GM12878 (cell line): ENCODE results near the gene SRD5A1. TPM values are rescaled to one million over a fixed set of nuclear protein-coding genes. Genes with fewer than 3 reads are reported as not detected.

ENCODE experiments used
- ATAC-seq: fragments of 200-7000 bp; cut with Tn5 transposase; 3 replicates; pipeline ENCODE4 v1.9.1; 2020; ENCODE audit warnings: mild to moderate bottlenecking, moderate library complexity
- BruUV-seq: library from RNA; stranded (reverse); fragments of 400-500 nt; replicated peaks from 2 replicates; lab custom pipeline; 2021; lab: Mats Ljungman, UMichigan
- CTCF ChIA-PET: fragments of 300-600 bp; sonication (Branson Sonifier 250); formaldehyde crosslinking; extraction: SDS; loops from one replicate; lab custom pipeline; 2021; ENCODE audit warnings: inconsistent platforms; lab: Yijun Ruan, JAX
- POLR2A ChIA-PET: fragments of 350-600 bp; formaldehyde crosslinking; extraction: SDS; loops from one replicate; lab custom pipeline; 2021; ENCODE audit warnings: inconsistent platforms; lab: Charles Lee
- RAD21 ChIA-PET: fragments of 300-600 bp; sonication (Branson Sonifier 250); formaldehyde crosslinking; loops from one replicate; lab custom pipeline; 2023; ENCODE audit warnings: antibody characterized with exemption; ENCODE audit not compliant: unreplicated experiment; lab: Charles Lee
- SMC1A ChIA-PET: fragments of 300-600 bp; sonication (Branson Sonifier 250); formaldehyde crosslinking; loops from one replicate; lab custom pipeline; 2023; ENCODE audit not compliant: unreplicated experiment, uncharacterized antibody; lab: Charles Lee
- DNase-seq: peaks from one replicate; pipeline ENCODE4 v3.0.0-alpha.2; 2011; ENCODE audit warnings: low read depth, low spot score
- FAIRE-seq: peaks from 3 replicates; lab custom pipeline; 2011; peaks lifted over from hg19 to GRCh38; lab: Jason Lieb, UNC
- H2AFZ ChIP-seq: 2 replicates; pipeline ENCODE4 v1.6.0; 2011; ENCODE audit warnings: low read depth, low read length, control low read depth; ENCODE audit not compliant: control insufficient read depth
- H3K27ac ChIP-seq: 2 replicates; pipeline ENCODE4 v1.5.1; 2011; ENCODE audit warnings: control low read depth; ENCODE audit not compliant: control insufficient read depth, insufficient read depth
- H3K27me3 ChIP-seq, 2 experiments: replicated peaks in 1 of 2; 2 replicates each; pipeline versions ENCODE4 v1.6.0 to v1.6.1; 2011; ENCODE audit warnings: low read length in 1 of 2; ENCODE audit not compliant: control insufficient read depth in 2 of 2, insufficient read depth in 2 of 2
- H3K36me3 ChIP-seq, 2 experiments: 2 replicates each; pipeline ENCODE4 v1.5.1; 2011; ENCODE audit warnings: low read length in 1 of 2; ENCODE audit not compliant: control insufficient read depth in 2 of 2, insufficient read depth in 2 of 2
- H3K4me1 ChIP-seq: 2 replicates; pipeline ENCODE4 v1.6.1; 2011; ENCODE audit warnings: mild to moderate bottlenecking, low read length, moderate library complexity, mixed read lengths; ENCODE audit not compliant: control insufficient read depth, insufficient read depth
- H3K4me2 ChIP-seq: 2 replicates; pipeline ENCODE4 v1.6.0; 2011; ENCODE audit warnings: control low read depth; ENCODE audit not compliant: control insufficient read depth, insufficient read depth
- H3K4me3 ChIP-seq: fragments of 200-600 bp; sonication (generic); 2 replicates; pipeline ENCODE4 v1.5.1; 2016
- H3K79me2 ChIP-seq: 2 replicates; pipeline ENCODE4 v1.6.0; 2011; ENCODE audit warnings: low read length; ENCODE audit not compliant: control insufficient read depth, insufficient read depth
- H3K9ac ChIP-seq: 2 replicates; pipeline ENCODE4 v1.8.0; 2011; ENCODE audit warnings: low read length, control low read depth, mixed read lengths; ENCODE audit not compliant: control insufficient read depth, insufficient read depth
- H3K9me3 ChIP-seq: replicated peaks from 3 replicates; pipeline ENCODE4 v1.5.1; 2011; ENCODE audit warnings: mild to moderate bottlenecking, low read length; ENCODE audit not compliant: control insufficient read depth, insufficient read depth
- H4K20me1 ChIP-seq: 2 replicates; pipeline ENCODE4 v1.6.0; 2011; ENCODE audit not compliant: control insufficient read depth, insufficient read depth
- EGR1 ChIP-seq, 2 experiments: IDR thresholded peaks; 1 replicate in 1 of 2; 2 replicates in 1 of 2; pipeline ENCODE4 v1.6.1; 2011 to 2012; ENCODE audit warnings: low read depth in 2 of 2, low read length in 2 of 2, borderline replicate concordance in 1 of 2, mild to moderate bottlenecking in 1 of 2, moderate library complexity in 1 of 2
- EP300 ChIP-seq, 2 experiments: fragments of 150-350 bp in 1 of 2; IDR thresholded peaks; 2 replicates each; pipeline ENCODE4 v1.6.1; 2011 to 2012; ENCODE audit warnings: low read depth in 2 of 2, low read length in 2 of 2, borderline replicate concordance in 1 of 2, improper control_type of control experiment in 1 of 2, inconsistent platforms in 1 of 2; ENCODE audit not compliant: control insufficient read depth in 1 of 2
- NR2C2 ChIP-seq: IDR thresholded peaks from 2 replicates; pipeline ENCODE4 v1.6.1; 2011; ENCODE audit warnings: borderline replicate concordance, low read depth; ENCODE audit not compliant: control insufficient read depth, insufficient read length
- POLR2AphosphoS5 ChIP-seq: IDR thresholded peaks from 2 replicates; pipeline ENCODE4 v1.6.1; 2011; ENCODE audit warnings: mild to moderate bottlenecking, low read length, inconsistent platforms
- RFX5 ChIP-seq: IDR thresholded peaks from 2 replicates; pipeline ENCODE4 v1.6.1; 2011; ENCODE audit warnings: low read depth, low read length, improper control_type of control experiment
- TCF7 ChIP-seq: IDR thresholded peaks from 2 replicates; pipeline ENCODE4 v1.6.1; 2014; ENCODE audit warnings: antibody characterized with exemption, borderline replicate concordance
- ZBED1 ChIP-seq: IDR thresholded peaks from 2 replicates; pipeline ENCODE4 v1.6.1; 2016; ENCODE audit warnings: borderline replicate concordance
- ZNF384 ChIP-seq: IDR thresholded peaks from 2 replicates; pipeline ENCODE4 v1.6.1; 2012; ENCODE audit warnings: low read depth, mild to moderate bottlenecking, low read length, improper control_type of control experiment, borderline replicate concordance
- WGBS: methylation state at CpG from one replicate; pipeline ENCODE4 v1.1.6; 2016; ENCODE audit warnings: low lambda C conversion rate; ENCODE audit not compliant: insufficient replicate concordance, insufficient coverage; ENCODE audit errors: missing lambda C conversion rate; 5-methylcytosine and 5-hydroxymethylcytosine counted together
- in situ Hi-C: fragments of 300-500 bp; cut with MboI; formaldehyde crosslinking; loops from 9 replicates; pipeline ENCODE4 v1.14.3; 2018; ENCODE audit warnings: mixed read lengths
- intact Hi-C: fragments of 100-400 bp; cut with micrococcal nuclease; formaldehyde crosslinking; loops from one replicate; pipeline ENCODE4 v1.14.2; 2022; ENCODE audit not compliant: unreplicated experiment
- polyA plus RNA-seq, 11 experiments: library from polyadenylated mRNA; depleted of rRNA in 4 of 11; unstranded in 6 of 11; stranded (reverse) in 5 of 11; fragments of >200 nt; fragmentation: Nextera tagmentation in 4 of 11; fragmentation: Illumina TruSeq in 1 of 11; extraction: Ambion mirVana in 4 of 11; extraction: Trizol in 1 of 11; gene quantifications; 1 replicate in 1 of 11; 2 replicates in 10 of 11; pipeline versions ENCODE4 v1.2.1 to v1.2.3, GENCODE V29; 2011 to 2016; ENCODE audit warnings: inconsistent platforms in 2 of 11, missing spikeins in 2 of 11, low read depth in 1 of 11
- total RNA-seq, 4 experiments: library from RNA; depleted of rRNA in 3 of 4; stranded (reverse); fragments of >200 nt in 3 of 4; fragmentation: Illumina TruSeq in 1 of 4; extraction: Trizol in 1 of 4; gene quantifications; 2 replicates each; pipeline versions ENCODE4 v1.2.1 to v1.2.3, GENCODE V29; 2013 to 2021
- TF ChIP-seq, protein P1 (sequence below): fragments of 150-350 bp; IDR thresholded peaks from 2 replicates; pipeline ENCODE4 v1.6.1; 2016; ENCODE audit warnings: low read depth, low read length
- TF ChIP-seq, protein P2 (sequence below): IDR thresholded peaks from 2 replicates; pipeline ENCODE4 v1.6.1; 2012; ENCODE audit warnings: low read length, inconsistent platforms
- TF ChIP-seq, protein P3 (sequence below): IDR thresholded peaks from 2 replicates; pipeline ENCODE4 v1.6.1; 2012; ENCODE audit warnings: low read depth, low read length, improper control_type of control experiment
- TF ChIP-seq, protein P4 (sequence below): IDR thresholded peaks from 2 replicates; pipeline ENCODE4 v1.6.1; 2011; ENCODE audit warnings: borderline replicate concordance, low read depth, mild to moderate bottlenecking, moderate library complexity, mixed read lengths, low read length; ENCODE audit not compliant: insufficient read depth; ENCODE audit errors: extremely low read length

Gene SRD5A1
- total and polyA plus RNA-seq, 10 of the 15 experiments (the other 5 are each of a cell fraction or from before 2014, with no cell fraction given): 0.76 to 20.1 (median 12.3) TPM

- POLR2A ChIA-PET: interaction anchor here (0.6 kb wide), 2 partner anchors 14 to 37 kb away, joined by 3 to 7 read pairs; no protein-coding TSS in a partner anchor
- Histone ChIP-seq H3K27ac (no peak overlapping the region), H3K9me3 (no peaks in the 10 kb centered on the region), H3K9ac (no peak overlapping the region), H4K20me1 (0 out of 2 replicates have a peak, but pooled peaks cover 3% of the 10 kb centered on the region), H3K27me3 (no peaks in the 10 kb centered on the region), H3K36me3 (no peaks in the 10 kb centered on the region), H3K4me3 (no peak overlapping the region), H3K4me1 (peaks cover 16% of the 10 kb centered on the region), H3K4me2 (no peak overlapping the region), H2AFZ (no peak overlapping the region)
- DNase-seq (no peak), ATAC-seq (no peak), FAIRE-seq (no peak)
- in situ Hi-C loops (no loop called here), intact Hi-C loops (loop anchor here (5.0 to 10.0 kb wide), 2 partner anchors 333 to 956 kb away; partner anchors contain the start of gene MED10)
- SMC1A ChIA-PET: interaction anchor here (0.8 to 1.8 kb wide), 4 partner anchors 15 to 78 kb away, joined by 3 to 5 read pairs (median 3); partner anchors contain the start of genes NSUN2 and SRD5A1
- CTCF ChIA-PET: no interaction called here
- no TSS peak for BruUV-seq
- 89% methylated on average over 13 of the region's 13 CpGs for WGBS
- TF ChIP-seq, protein P1, sequence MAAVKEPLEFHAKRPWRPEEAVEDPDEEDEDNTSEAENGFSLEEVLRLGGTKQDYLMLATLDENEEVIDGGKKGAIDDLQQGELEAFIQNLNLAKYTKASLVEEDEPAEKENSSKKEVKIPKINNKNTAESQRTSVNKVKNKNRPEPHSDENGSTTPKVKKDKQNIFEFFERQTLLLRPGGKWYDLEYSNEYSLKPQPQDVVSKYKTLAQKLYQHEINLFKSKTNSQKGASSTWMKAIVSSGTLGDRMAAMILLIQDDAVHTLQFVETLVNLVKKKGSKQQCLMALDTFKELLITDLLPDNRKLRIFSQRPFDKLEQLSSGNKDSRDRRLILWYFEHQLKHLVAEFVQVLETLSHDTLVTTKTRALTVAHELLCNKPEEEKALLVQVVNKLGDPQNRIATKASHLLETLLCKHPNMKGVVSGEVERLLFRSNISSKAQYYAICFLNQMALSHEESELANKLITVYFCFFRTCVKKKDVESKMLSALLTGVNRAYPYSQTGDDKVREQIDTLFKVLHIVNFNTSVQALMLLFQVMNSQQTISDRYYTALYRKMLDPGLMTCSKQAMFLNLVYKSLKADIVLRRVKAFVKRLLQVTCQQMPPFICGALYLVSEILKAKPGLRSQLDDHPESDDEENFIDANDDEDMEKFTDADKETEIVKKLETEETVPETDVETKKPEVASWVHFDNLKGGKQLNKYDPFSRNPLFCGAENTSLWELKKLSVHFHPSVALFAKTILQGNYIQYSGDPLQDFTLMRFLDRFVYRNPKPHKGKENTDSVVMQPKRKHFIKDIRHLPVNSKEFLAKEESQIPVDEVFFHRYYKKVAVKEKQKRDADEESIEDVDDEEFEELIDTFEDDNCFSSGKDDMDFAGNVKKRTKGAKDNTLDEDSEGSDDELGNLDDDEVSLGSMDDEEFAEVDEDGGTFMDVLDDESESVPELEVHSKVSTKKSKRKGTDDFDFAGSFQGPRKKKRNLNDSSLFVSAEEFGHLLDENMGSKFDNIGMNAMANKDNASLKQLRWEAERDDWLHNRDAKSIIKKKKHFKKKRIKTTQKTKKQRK: no peak
- TF ChIP-seq ZBED1 (no peak), ZNF384 (no peak), EGR1 (IDR thresholded peaks at IDR 0.05; ENCODE audit: borderline replicate concordance in 1 of 2, low read depth in 2 of 2, low read length in 2 of 2) (no peak), NR2C2 (no peak), TCF7 (no peak), POLR2AphosphoS5 (no peak), EP300 (IDR thresholded peaks at IDR 0.05; ENCODE audit: borderline replicate concordance in 1 of 2, control insufficient read depth in 1 of 2, low read depth in 2 of 2, low read length in 2 of 2) (no peak), RFX5 (no peak)
- TF ChIP-seq, protein P2, sequence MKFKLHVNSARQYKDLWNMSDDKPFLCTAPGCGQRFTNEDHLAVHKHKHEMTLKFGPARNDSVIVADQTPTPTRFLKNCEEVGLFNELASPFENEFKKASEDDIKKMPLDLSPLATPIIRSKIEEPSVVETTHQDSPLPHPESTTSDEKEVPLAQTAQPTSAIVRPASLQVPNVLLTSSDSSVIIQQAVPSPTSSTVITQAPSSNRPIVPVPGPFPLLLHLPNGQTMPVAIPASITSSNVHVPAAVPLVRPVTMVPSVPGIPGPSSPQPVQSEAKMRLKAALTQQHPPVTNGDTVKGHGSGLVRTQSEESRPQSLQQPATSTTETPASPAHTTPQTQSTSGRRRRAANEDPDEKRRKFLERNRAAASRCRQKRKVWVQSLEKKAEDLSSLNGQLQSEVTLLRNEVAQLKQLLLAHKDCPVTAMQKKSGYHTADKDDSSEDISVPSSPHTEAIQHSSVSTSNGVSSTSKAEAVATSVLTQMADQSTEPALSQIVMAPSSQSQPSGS: no peak
- TF ChIP-seq, protein P3, sequence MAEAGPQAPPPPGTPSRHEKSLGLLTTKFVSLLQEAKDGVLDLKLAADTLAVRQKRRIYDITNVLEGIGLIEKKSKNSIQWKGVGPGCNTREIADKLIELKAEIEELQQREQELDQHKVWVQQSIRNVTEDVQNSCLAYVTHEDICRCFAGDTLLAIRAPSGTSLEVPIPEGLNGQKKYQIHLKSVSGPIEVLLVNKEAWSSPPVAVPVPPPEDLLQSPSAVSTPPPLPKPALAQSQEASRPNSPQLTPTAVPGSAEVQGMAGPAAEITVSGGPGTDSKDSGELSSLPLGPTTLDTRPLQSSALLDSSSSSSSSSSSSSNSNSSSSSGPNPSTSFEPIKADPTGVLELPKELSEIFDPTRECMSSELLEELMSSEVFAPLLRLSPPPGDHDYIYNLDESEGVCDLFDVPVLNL: no peak
- TF ChIP-seq, protein P4, sequence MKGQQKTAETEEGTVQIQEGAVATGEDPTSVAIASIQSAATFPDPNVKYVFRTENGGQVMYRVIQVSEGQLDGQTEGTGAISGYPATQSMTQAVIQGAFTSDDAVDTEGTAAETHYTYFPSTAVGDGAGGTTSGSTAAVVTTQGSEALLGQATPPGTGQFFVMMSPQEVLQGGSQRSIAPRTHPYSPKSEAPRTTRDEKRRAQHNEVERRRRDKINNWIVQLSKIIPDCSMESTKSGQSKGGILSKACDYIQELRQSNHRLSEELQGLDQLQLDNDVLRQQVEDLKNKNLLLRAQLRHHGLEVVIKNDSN: no peak
- TF ChIP-seq, all 136 proteins: peak for 0
- peaks cover 19% of the 10 kb centered on the region for H3K79me2 ChIP-seq
- RAD21 ChIA-PET: interaction anchor here (1.1 to 1.2 kb wide), 2 partner anchors 76 to 78 kb away, joined by 4 read pairs; partner anchors contain the start of genes NSUN2 and SRD5A1
Observed at GRCh38 chr5:6710551-6711318, 77.5 kb downstream of the SRD5A1 start.
